Measurements from ENCODE around the gene ERG. TPM values are rescaled to one million over a fixed set of nuclear protein-coding genes. Genes with fewer than 3 reads are reported as not detected.

The ERG gene
- total and polyA plus RNA-seq, 2 of the 8 experiments (the other 6 are each of a cell fraction or from before 2014, with no cell fraction given): 1.0 to 3.0 TPM

GRCh38 chr21:38479641-38480525 is 18.4 kb downstream of the ERG start (continued):
- TF ChIP-seq, protein P1, sequence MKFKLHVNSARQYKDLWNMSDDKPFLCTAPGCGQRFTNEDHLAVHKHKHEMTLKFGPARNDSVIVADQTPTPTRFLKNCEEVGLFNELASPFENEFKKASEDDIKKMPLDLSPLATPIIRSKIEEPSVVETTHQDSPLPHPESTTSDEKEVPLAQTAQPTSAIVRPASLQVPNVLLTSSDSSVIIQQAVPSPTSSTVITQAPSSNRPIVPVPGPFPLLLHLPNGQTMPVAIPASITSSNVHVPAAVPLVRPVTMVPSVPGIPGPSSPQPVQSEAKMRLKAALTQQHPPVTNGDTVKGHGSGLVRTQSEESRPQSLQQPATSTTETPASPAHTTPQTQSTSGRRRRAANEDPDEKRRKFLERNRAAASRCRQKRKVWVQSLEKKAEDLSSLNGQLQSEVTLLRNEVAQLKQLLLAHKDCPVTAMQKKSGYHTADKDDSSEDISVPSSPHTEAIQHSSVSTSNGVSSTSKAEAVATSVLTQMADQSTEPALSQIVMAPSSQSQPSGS (IDR thresholded peaks at IDR 0.05; ENCODE audit: low read length): no peak
- no peak for TF ChIP-seq GABPA (IDR thresholded peaks at IDR 0.05; ENCODE audit: borderline replicate concordance, insufficient read depth, low read length)
- TF ChIP-seq SIRT6 (IDR thresholded peaks at IDR 0.05; ENCODE audit: low read length): no peak
- TF ChIP-seq POU5F1 (IDR thresholded peaks at IDR 0.05; ENCODE audit: low read depth, low read length): no peak
- no peak for TF ChIP-seq EGR1 (IDR thresholded peaks at IDR 0.05; ENCODE audit: borderline replicate concordance, low read depth, low read length)
- TF ChIP-seq, protein P2, sequence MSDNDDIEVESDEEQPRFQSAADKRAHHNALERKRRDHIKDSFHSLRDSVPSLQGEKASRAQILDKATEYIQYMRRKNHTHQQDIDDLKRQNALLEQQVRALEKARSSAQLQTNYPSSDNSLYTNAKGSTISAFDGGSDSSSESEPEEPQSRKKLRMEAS (IDR thresholded peaks at IDR 0.05): no peak
- no peak for TF ChIP-seq HDAC2 (IDR thresholded peaks at IDR 0.05; ENCODE audit: borderline replicate concordance in 1 of 2, low read depth in 2 of 2, low read length in 2 of 2)
- no peak for TF ChIP-seq RFX5 (IDR thresholded peaks at IDR 0.05; ENCODE audit: borderline replicate concordance, low read depth, low read length)

All from H1 (cell line).